K562 (cell line): ENCODE results near the gene LPIN1. TPM values are rescaled to one million over a fixed set of nuclear protein-coding genes. Genes with fewer than 3 reads are reported as not detected.

Source experiments
- CBFA2T2 ChIP-seq: fragments of 450-650 bp; conservative IDR thresholded peaks from 2 replicates; pipeline ENCODE4 v1.6.1; 2017; ENCODE audit warnings: mild to moderate bottlenecking
- CREBBP ChIP-seq: IDR thresholded peaks from one replicate; pipeline ENCODE4 v1.6.1; 2012; ENCODE audit warnings: low read depth, mild to moderate bottlenecking, control low read depth, inconsistent platforms, low read length
- CTBP1 ChIP-seq: fragments of 450-650 bp; IDR thresholded peaks from 2 replicates; pipeline ENCODE4 v1.6.1; 2016; ENCODE audit warnings: borderline replicate concordance
- ETV5 ChIP-seq: sonication (generic); formaldehyde crosslinking; IDR thresholded peaks from 2 replicates; pipeline ENCODE4 v1.4.0; 2020; ENCODE audit warnings: low read depth, mild to moderate bottlenecking, missing genetic modification reagents
- GTF2F1 ChIP-seq: IDR thresholded peaks from 2 replicates; pipeline ENCODE4 v1.6.1; 2011; ENCODE audit warnings: low read depth, low read length, improper control_type of control experiment
- KHSRP ChIP-seq: fragments of 450-650 bp; IDR thresholded peaks from 2 replicates; pipeline ENCODE4 v1.6.1; 2017
- KLF13 ChIP-seq: fragments of 450-650 bp; IDR thresholded peaks from 2 replicates; pipeline ENCODE4 v1.6.1; 2016; ENCODE audit warnings: missing genetic modification characterization, low read depth, mild to moderate bottlenecking, missing compliant biosample characterization, moderate library complexity, borderline replicate concordance
- NUFIP1 ChIP-seq: fragments of 450-650 bp; IDR thresholded peaks from 2 replicates; pipeline ENCODE4 v1.6.1; 2018; ENCODE audit not compliant: partially characterized antibody
- SIRT6 ChIP-seq: IDR thresholded peaks from one replicate; pipeline ENCODE4 v1.6.1; 2012; ENCODE audit warnings: low read depth, mild to moderate bottlenecking, control low read depth, inconsistent platforms, low read length, moderate library complexity
- SMC3 ChIP-seq: conservative IDR thresholded peaks from 2 replicates; pipeline ENCODE4 v1.6.1; 2011; ENCODE audit warnings: low read depth, low read length, improper control_type of control experiment; ENCODE audit not compliant: insufficient read depth
- SNAPC5 ChIP-seq: fragments of 250-450 bp; sonication (Bioruptor Pico); IDR thresholded peaks from 2 replicates; pipeline ENCODE4 v1.8.0; 2021; ENCODE audit warnings: moderate library complexity, mild to moderate bottlenecking, inconsistent platforms
- STAG1 ChIP-seq: sonication (generic); formaldehyde crosslinking; IDR thresholded peaks from 2 replicates; pipeline ENCODE4 v1.5.0; 2020; ENCODE audit warnings: missing genetic modification reagents, borderline replicate concordance
- TCF3 ChIP-seq: sonication (generic); formaldehyde crosslinking; IDR thresholded peaks from 2 replicates; pipeline ENCODE4 v1.4.0; 2020; ENCODE audit warnings: mild to moderate bottlenecking, missing genetic modification reagents
- TCF7 ChIP-seq: sonication (generic); IDR thresholded peaks from 2 replicates; pipeline ENCODE4 v1.6.1; 2016; ENCODE audit warnings: antibody characterized with exemption, borderline replicate concordance
- TEAD4 ChIP-seq, 2 experiments: sonication (generic) in 1 of 2; formaldehyde crosslinking in 1 of 2; IDR thresholded peaks; 2 replicates each; pipeline versions ENCODE4 v1.6.1 to v1.8.0; 2012 to 2022; ENCODE audit warnings: borderline replicate concordance in 1 of 2, inconsistent platforms in 1 of 2, low read length in 1 of 2, mild to moderate bottlenecking in 1 of 2, missing genetic modification reagents in 1 of 2
- polyA plus RNA-seq, 8 experiments: library from polyadenylated mRNA; depleted of rRNA in 4 of 8; stranded (reverse) in 5 of 8; unstranded in 3 of 8; fragments of >200 nt; fragmentation: Nextera tagmentation in 2 of 8; fragmentation: Illumina TruSeq in 1 of 8; extraction: Ambion mirVana in 2 of 8; extraction: Trizol in 1 of 8; gene quantifications; 2 replicates each; pipeline versions ENCODE4 v1.2.1 to v1.2.3, GENCODE V29; 2011 to 2014; ENCODE audit warnings: inconsistent platforms in 1 of 8, missing spikeins in 1 of 8
- total RNA-seq, 7 experiments: library from RNA; depleted of rRNA in 6 of 7; stranded (reverse); fragments of >200 nt in 6 of 7; fragmentation: Illumina TruSeq in 2 of 7; extraction: Trizol in 2 of 7; gene quantifications; 2 replicates each; pipeline versions ENCODE4 v1.2.1 to v1.2.3, GENCODE V29; 2011 to 2021; ENCODE audit warnings: low replicate concordance in 1 of 7
- TF ChIP-seq, protein P1 (sequence below): fragments of 450-650 bp; IDR thresholded peaks from one replicate; pipeline ENCODE4 v1.6.1; 2018; ENCODE audit warnings: mild to moderate bottlenecking, moderate library complexity; ENCODE audit not compliant: partially characterized antibody
- TF ChIP-seq, protein P2 (sequence below): fragments of 450-650 bp; formaldehyde crosslinking; IDR thresholded peaks from 2 replicates; pipeline ENCODE4 v1.4.0; 2020; ENCODE audit warnings: mild to moderate bottlenecking
- TF ChIP-seq, protein P3 (sequence below): fragments of 450-650 bp; formaldehyde crosslinking; IDR thresholded peaks from 2 replicates; pipeline ENCODE4 v1.4.0; 2022; ENCODE audit warnings: missing genetic modification characterization
- TF ChIP-seq, protein P4 (sequence below), 2 experiments: fragments of 200-800 bp in 1 of 2; sonication (Bioruptor generic) in 1 of 2; sonication (generic) in 1 of 2; formaldehyde crosslinking in 1 of 2; IDR thresholded peaks in 1 of 2; conservative IDR thresholded peaks in 1 of 2; 2 replicates each; pipeline versions ENCODE4 v1.5.0 to v1.6.1; 2016 to 2020; ENCODE audit warnings: missing compliant biosample characterization in 1 of 2, missing genetic modification characterization in 1 of 2, missing genetic modification reagents in 1 of 2

LPIN1 gene
- total and polyA plus RNA-seq, 9 of the 15 experiments (the other 6 are each of a cell fraction or from before 2014, with no cell fraction given), result 9.2 to 84.0 (median 27.8) TPM

DNA sequence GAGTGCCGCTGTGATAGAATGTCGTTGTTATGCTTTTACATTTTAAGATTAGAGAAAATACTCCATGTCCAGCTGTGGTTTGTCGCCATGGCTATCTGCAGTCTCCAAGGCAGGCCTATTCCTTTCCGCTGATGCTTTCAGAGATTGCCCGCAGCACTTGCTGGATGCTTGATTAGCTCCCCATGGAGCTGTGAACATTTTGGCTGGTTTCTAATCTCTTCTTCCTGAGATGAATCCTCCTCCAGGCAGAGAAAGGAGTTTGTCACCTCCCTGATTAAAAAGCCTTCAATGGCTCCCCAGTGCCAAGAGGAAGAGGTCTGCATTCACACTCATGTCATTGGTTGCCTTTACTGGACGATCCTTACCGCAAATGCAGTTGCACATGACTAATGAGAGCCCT, 32.6 kb upstream of the LPIN1 start (continued):
- TF ChIP-seq, protein P1, sequence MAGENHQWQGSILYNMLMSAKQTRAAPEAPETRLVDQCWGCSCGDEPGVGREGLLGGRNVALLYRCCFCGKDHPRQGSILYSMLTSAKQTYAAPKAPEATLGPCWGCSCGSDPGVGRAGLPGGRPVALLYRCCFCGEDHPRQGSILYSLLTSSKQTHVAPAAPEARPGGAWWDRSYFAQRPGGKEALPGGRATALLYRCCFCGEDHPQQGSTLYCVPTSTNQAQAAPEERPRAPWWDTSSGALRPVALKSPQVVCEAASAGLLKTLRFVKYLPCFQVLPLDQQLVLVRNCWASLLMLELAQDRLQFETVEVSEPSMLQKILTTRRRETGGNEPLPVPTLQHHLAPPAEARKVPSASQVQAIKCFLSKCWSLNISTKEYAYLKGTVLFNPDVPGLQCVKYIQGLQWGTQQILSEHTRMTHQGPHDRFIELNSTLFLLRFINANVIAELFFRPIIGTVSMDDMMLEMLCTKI, result no peak
- TF ChIP-seq, protein P2, sequence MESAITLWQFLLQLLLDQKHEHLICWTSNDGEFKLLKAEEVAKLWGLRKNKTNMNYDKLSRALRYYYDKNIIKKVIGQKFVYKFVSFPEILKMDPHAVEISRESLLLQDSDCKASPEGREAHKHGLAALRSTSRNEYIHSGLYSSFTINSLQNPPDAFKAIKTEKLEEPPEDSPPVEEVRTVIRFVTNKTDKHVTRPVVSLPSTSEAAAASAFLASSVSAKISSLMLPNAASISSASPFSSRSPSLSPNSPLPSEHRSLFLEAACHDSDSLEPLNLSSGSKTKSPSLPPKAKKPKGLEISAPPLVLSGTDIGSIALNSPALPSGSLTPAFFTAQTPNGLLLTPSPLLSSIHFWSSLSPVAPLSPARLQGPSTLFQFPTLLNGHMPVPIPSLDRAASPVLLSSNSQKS (CRISPR knock-in tag), result no peak
- TF ChIP-seq, protein P3, sequence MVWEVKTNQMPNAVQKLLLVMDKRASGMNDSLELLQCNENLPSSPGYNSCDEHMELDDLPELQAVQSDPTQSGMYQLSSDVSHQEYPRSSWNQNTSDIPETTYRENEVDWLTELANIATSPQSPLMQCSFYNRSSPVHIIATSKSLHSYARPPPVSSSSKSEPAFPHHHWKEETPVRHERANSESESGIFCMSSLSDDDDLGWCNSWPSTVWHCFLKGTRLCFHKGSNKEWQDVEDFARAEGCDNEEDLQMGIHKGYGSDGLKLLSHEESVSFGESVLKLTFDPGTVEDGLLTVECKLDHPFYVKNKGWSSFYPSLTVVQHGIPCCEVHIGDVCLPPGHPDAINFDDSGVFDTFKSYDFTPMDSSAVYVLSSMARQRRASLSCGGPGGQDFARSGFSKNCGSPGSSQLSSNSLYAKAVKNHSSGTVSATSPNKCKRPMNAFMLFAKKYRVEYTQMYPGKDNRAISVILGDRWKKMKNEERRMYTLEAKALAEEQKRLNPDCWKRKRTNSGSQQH (CRISPR knock-in tag), result no peak
- no peak for TF ChIP-seq SIRT6
- TF ChIP-seq TCF7, result no peak
- TF ChIP-seq, protein P4, sequence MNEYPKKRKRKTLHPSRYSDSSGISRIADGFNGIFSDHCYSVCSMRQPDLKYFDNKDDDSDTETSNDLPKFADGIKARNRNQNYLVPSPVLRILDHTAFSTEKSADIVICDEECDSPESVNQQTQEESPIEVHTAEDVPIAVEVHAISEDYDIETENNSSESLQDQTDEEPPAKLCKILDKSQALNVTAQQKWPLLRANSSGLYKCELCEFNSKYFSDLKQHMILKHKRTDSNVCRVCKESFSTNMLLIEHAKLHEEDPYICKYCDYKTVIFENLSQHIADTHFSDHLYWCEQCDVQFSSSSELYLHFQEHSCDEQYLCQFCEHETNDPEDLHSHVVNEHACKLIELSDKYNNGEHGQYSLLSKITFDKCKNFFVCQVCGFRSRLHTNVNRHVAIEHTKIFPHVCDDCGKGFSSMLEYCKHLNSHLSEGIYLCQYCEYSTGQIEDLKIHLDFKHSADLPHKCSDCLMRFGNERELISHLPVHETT (CRISPR knock-in tag; conservative IDR thresholded peaks at IDR 0.05 in 1 of 2, IDR thresholded peaks at IDR 0.05 in 1 of 2), result no peak
- TF ChIP-seq TEAD4 (IDR thresholded peaks at IDR 0.05; ENCODE audit: low read length), result peak; percentile 51
- no peak for TF ChIP-seq TEAD4 (CRISPR knock-in tag; IDR thresholded peaks at IDR 0.05; ENCODE audit: borderline replicate concordance)
- peak; percentile 64; the same call in 1 of the 2 replicates for TF ChIP-seq CTBP1
- TF ChIP-seq STAG1 (CRISPR knock-in tag), result no peak
- TF ChIP-seq SMC3, result no peak
- peak; percentile 75 for TF ChIP-seq TCF3 (CRISPR knock-in tag)
- no peak for TF ChIP-seq NUFIP1
- TF ChIP-seq CREBBP, result no peak
- TF ChIP-seq KHSRP, result no peak
- peak; percentile 43; the same call in 1 of the 2 replicates for TF ChIP-seq CBFA2T2
- no peak for TF ChIP-seq SNAPC5 (CRISPR knock-in tag)
- peak; percentile 55; the same call in 1 of the 2 replicates for TF ChIP-seq ETV5
- no peak for TF ChIP-seq GTF2F1
- no peak for TF ChIP-seq KLF13 (tag)
